ENCODE results near the gene ARID1B. TPM values are rescaled to one million over a fixed set of nuclear protein-coding genes. Genes with fewer than 3 reads are reported as not detected.

The ARID1B gene
- total RNA-seq, 1 experiment from 2014 or later, result 63.9 TPM

- H3K9me3 Mint-ChIP-seq (ENCODE audit: unreplicated experiment), result no peaks in the 10 kb centered on the region
- POLR2A ChIA-PET, result no interaction called here
- BruUV-seq (replicated peaks), result no TSS peak
- no peak for TF ChIP-seq CTCF (IDR thresholded peaks at IDR 0.05; ENCODE audit: unreplicated experiment)
- H3K27ac Mint-ChIP-seq (ENCODE audit: low read depth, unreplicated experiment), result no peak overlapping the region
- H3K4me1 Mint-ChIP-seq (ENCODE audit: insufficient read depth, unreplicated experiment), result peaks cover 26% of the 10 kb centered on the region
- intact Hi-C loops (cut with micrococcal nuclease), result no loop called here
- no peaks in the 10 kb centered on the region for H3K27me3 Mint-ChIP-seq (ENCODE audit: insufficient read depth, unreplicated experiment)
- H3K36me3 Mint-ChIP-seq (ENCODE audit: insufficient read depth, unreplicated experiment), result peaks cover 14% of the 10 kb centered on the region
- CTCF ChIA-PET, result no interaction called here
- DNase-seq (ENCODE audit: unreplicated experiment), result no peak
- H3K4me3 Mint-ChIP-seq (ENCODE audit: unreplicated experiment), result no peak overlapping the region
These were observed 183.3 kb downstream of the ARID1B start for GRCh38 chr6:156960525-156960924.

GRCh38 chr6:156961282-156961892 is 184.2 kb downstream of the ARID1B start:
- CTCF ChIA-PET, result no interaction called here
- intact Hi-C loops (cut with micrococcal nuclease), result no loop called here
- Mint-ChIP-seq H3K27me3 (ENCODE audit: insufficient read depth, unreplicated experiment) (no peaks in the 10 kb centered on the region), H3K27ac (ENCODE audit: low read depth, unreplicated experiment) (no peak overlapping the region), H3K4me1 (ENCODE audit: insufficient read depth, unreplicated experiment) (peaks cover 17% of the 10 kb centered on the region), H3K4me3 (ENCODE audit: unreplicated experiment) (no peak overlapping the region), H3K9me3 (ENCODE audit: unreplicated experiment) (no peaks in the 10 kb centered on the region), H3K36me3 (ENCODE audit: insufficient read depth, unreplicated experiment) (peaks cover 10% of the 10 kb centered on the region)
- TF ChIP-seq CTCF (IDR thresholded peaks at IDR 0.05; ENCODE audit: unreplicated experiment), result no peak
- POLR2A ChIA-PET, result no interaction called here
- no TSS peak for BruUV-seq (replicated peaks)
- no peak for DNase-seq (ENCODE audit: unreplicated experiment)

- intact Hi-C loops (cut with micrococcal nuclease), result no loop called here
- POLR2A ChIA-PET, result interaction anchor here (1.1 to 1.9 kb wide), 6 partner anchors 9 to 46 kb away, joined by 3 to 12 read pairs (median 4); no protein-coding TSS in a partner anchor
- H3K4me1 Mint-ChIP-seq (ENCODE audit: insufficient read depth, unreplicated experiment), result no peaks in the 10 kb centered on the region
- no peak overlapping the region for H3K27ac Mint-ChIP-seq (ENCODE audit: low read depth, unreplicated experiment)
- TF ChIP-seq CTCF (IDR thresholded peaks at IDR 0.05; ENCODE audit: unreplicated experiment), result no peak
- no peaks in the 10 kb centered on the region for H3K27me3 Mint-ChIP-seq (ENCODE audit: insufficient read depth, unreplicated experiment)
- BruUV-seq (replicated peaks), result no TSS peak
- CTCF ChIA-PET, result interaction anchor here (0.6 to 1.7 kb wide), 4 partner anchors 9 to 1626 kb away, joined by 3 to 6 read pairs (median 3); no protein-coding TSS in a partner anchor
- no peaks in the 10 kb centered on the region for H3K9me3 Mint-ChIP-seq (ENCODE audit: unreplicated experiment)
- peak; percentile 48 for DNase-seq (ENCODE audit: unreplicated experiment)
- peaks cover 10% of the 10 kb centered on the region for H3K36me3 Mint-ChIP-seq (ENCODE audit: insufficient read depth, unreplicated experiment)
- H3K4me3 Mint-ChIP-seq (ENCODE audit: unreplicated experiment), result peak overlapping the region; percentile 17
These were observed 186.8 kb downstream of the ARID1B start for GRCh38 chr6:156963712-156964700.

- CTCF ChIA-PET, result interaction anchor here (0.5 kb wide), 1 partner anchor 14 kb away, joined by 4 read pairs; no protein-coding TSS in a partner anchor
- peaks cover under 1% of the 10 kb centered on the region for H3K36me3 Mint-ChIP-seq (ENCODE audit: insufficient read depth, unreplicated experiment)
- H3K27me3 Mint-ChIP-seq (ENCODE audit: insufficient read depth, unreplicated experiment), result no peaks in the 10 kb centered on the region
- intact Hi-C loops (cut with micrococcal nuclease), result no loop called here
- no peak overlapping the region for H3K27ac Mint-ChIP-seq (ENCODE audit: low read depth, unreplicated experiment)
- H3K4me1 Mint-ChIP-seq (ENCODE audit: insufficient read depth, unreplicated experiment), result no peaks in the 10 kb centered on the region
- H3K9me3 Mint-ChIP-seq (ENCODE audit: unreplicated experiment), result no peaks in the 10 kb centered on the region
- no TSS peak for BruUV-seq (replicated peaks)
- no peak for DNase-seq (ENCODE audit: unreplicated experiment)
- no peak overlapping the region for H3K4me3 Mint-ChIP-seq (ENCODE audit: unreplicated experiment)
- TF ChIP-seq CTCF (IDR thresholded peaks at IDR 0.05; ENCODE audit: unreplicated experiment), result no peak
- POLR2A ChIA-PET, result interaction anchor here (0.9 kb wide), 1 partner anchor 53 kb away, joined by 4 read pairs; no protein-coding TSS in a partner anchor
These were observed 190.7 kb downstream of the ARID1B start for GRCh38 chr6:156967852-156968251.

Data from MCF 10A (cell line).